HepG2 (cell line): ENCODE results near the gene SUV39H2. TPM values are rescaled to one million over a fixed set of nuclear protein-coding genes. Genes with fewer than 3 reads are reported as not detected.

Experiments used
- CBX2 ChIP-seq, 2 experiments: fragments of 200-600 bp in 1 of 2; sonication (generic); formaldehyde crosslinking in 1 of 2; IDR thresholded peaks; 2 replicates each; pipeline versions ENCODE4 v1.7.0 to v1.8.1; 2018 to 2022; ENCODE audit warnings: low read depth in 2 of 2, low read length in 1 of 2, mild to moderate bottlenecking in 1 of 2, missing genetic modification reagents in 1 of 2
- DZIP1 ChIP-seq: sonication (generic); formaldehyde crosslinking; IDR thresholded peaks from 2 replicates; pipeline ENCODE4 v1.5.0; 2020; ENCODE audit warnings: mild to moderate bottlenecking, missing genetic modification reagents
- HNF4A ChIP-seq: sonication (generic); formaldehyde crosslinking; IDR thresholded peaks from 2 replicates; pipeline ENCODE4 v1.4.0; 2020; ENCODE audit warnings: missing genetic modification reagents
- KAT8 ChIP-seq: IDR thresholded peaks from 2 replicates; pipeline ENCODE4 v1.6.1; 2016; ENCODE audit warnings: missing genetic modification reagents, missing compliant biosample characterization
- KLF13 ChIP-seq: sonication (generic); formaldehyde crosslinking; IDR thresholded peaks from 2 replicates; pipeline ENCODE4 v1.4.0; 2020; ENCODE audit warnings: mild to moderate bottlenecking, missing genetic modification reagents
- MBD4 ChIP-seq: IDR thresholded peaks from 2 replicates; pipeline ENCODE4 v1.6.1; 2012; ENCODE audit warnings: low read length, inconsistent platforms, borderline replicate concordance
- NR2C2 ChIP-seq: sonication (generic); formaldehyde crosslinking; IDR thresholded peaks from 2 replicates; pipeline ENCODE4 v1.4.0; 2020; ENCODE audit warnings: missing genetic modification reagents, mild to moderate bottlenecking, moderate library complexity, borderline replicate concordance
- POLR2AphosphoS5 ChIP-seq: IDR thresholded peaks from 2 replicates; pipeline ENCODE4 v1.6.1; 2012; ENCODE audit warnings: low read depth, low read length
- RXRA ChIP-seq: sonication (generic); formaldehyde crosslinking; IDR thresholded peaks from 2 replicates; pipeline ENCODE4 v1.5.1; 2020; ENCODE audit warnings: missing genetic modification reagents
- STAG1 ChIP-seq: sonication (generic); formaldehyde crosslinking; IDR thresholded peaks from 2 replicates; pipeline ENCODE4 v1.4.0; 2020; ENCODE audit warnings: missing genetic modification reagents
- ZKSCAN5 ChIP-seq: sonication (generic); formaldehyde crosslinking; IDR thresholded peaks from 2 replicates; pipeline ENCODE4 v1.5.1; 2020; ENCODE audit warnings: mild to moderate bottlenecking, missing genetic modification reagents
- ZNF441 ChIP-seq: sonication (generic); formaldehyde crosslinking; IDR thresholded peaks from 2 replicates; pipeline ENCODE4 v1.7.0; 2021; ENCODE audit warnings: missing genetic modification reagents, borderline replicate concordance
- ZNF557 ChIP-seq: sonication (generic); formaldehyde crosslinking; IDR thresholded peaks from 2 replicates; pipeline ENCODE4 v1.4.0; 2020; ENCODE audit warnings: missing genetic modification reagents
- ZNF569 ChIP-seq: sonication (generic); formaldehyde crosslinking; IDR thresholded peaks from 2 replicates; pipeline ENCODE4 v1.5.0; 2020; ENCODE audit warnings: mild to moderate bottlenecking, missing genetic modification reagents, moderate library complexity, borderline replicate concordance
- ZNF577 ChIP-seq: sonication (generic); formaldehyde crosslinking; IDR thresholded peaks from 2 replicates; pipeline ENCODE4 v1.4.0; 2020; ENCODE audit warnings: mild to moderate bottlenecking, low read depth, missing genetic modification reagents, borderline replicate concordance
- ZNF660 ChIP-seq: sonication (generic); formaldehyde crosslinking; IDR thresholded peaks from 2 replicates; pipeline ENCODE4 v1.5.1; 2020; ENCODE audit warnings: mild to moderate bottlenecking, low read depth, missing genetic modification reagents, borderline replicate concordance
- polyA plus RNA-seq, 8 experiments: library from polyadenylated mRNA; depleted of rRNA in 3 of 8; stranded (reverse) in 7 of 8; unstranded in 1 of 8; fragments of >200 nt; fragmentation: Illumina TruSeq in 4 of 8; extraction: Trizol in 4 of 8; gene quantifications; 2 replicates each; pipeline versions ENCODE4 v1.2.1 to v1.2.3, GENCODE V29; 2011 to 2016; ENCODE audit warnings: low read depth in 4 of 8, missing spikeins in 1 of 8, mixed read lengths in 1 of 8; ENCODE audit not compliant: insufficient read depth in 1 of 8
- total RNA-seq, 5 experiments: library from RNA; depleted of rRNA; stranded (reverse); fragments of >200 nt; fragmentation: Illumina TruSeq; extraction: Trizol; gene quantifications; 2 replicates each; pipeline ENCODE4 v1.2.3, GENCODE V29; 2016; ENCODE audit warnings: low read depth in 1 of 5
- TF ChIP-seq, protein P1 (sequence below): IDR thresholded peaks from 2 replicates; pipeline ENCODE4 v1.6.1; 2016; ENCODE audit warnings: low read depth, borderline replicate concordance
- TF ChIP-seq, protein P2 (sequence below): sonication (generic); formaldehyde crosslinking; IDR thresholded peaks from 2 replicates; pipeline ENCODE4 v1.4.0; 2020; ENCODE audit warnings: missing genetic modification reagents

SUV39H2 gene
- total and polyA plus RNA-seq, 2 of the 13 experiments (the other 11 are each of a cell fraction or from before 2014, with no cell fraction given), result 9.0 to 44.3 TPM

GRCh38 chr10:14878266-14879123, at the start of gene SUV39H2 (continued):
- TF ChIP-seq RXRA (CRISPR knock-in tag), result peak; percentile 81; the same call in 1 of the 2 replicates
- TF ChIP-seq ZNF569 (CRISPR knock-in tag), result no peak
- no peak; the same call in none of the 2 replicates for TF ChIP-seq NR2C2
- TF ChIP-seq KAT8 (CRISPR knock-in tag), result peak; percentile 80
- no peak; the same call in 1 of the 2 replicates for TF ChIP-seq KLF13 (CRISPR knock-in tag)
- no peak for TF ChIP-seq ZKSCAN5 (CRISPR knock-in tag)
- TF ChIP-seq ZNF577 (CRISPR knock-in tag), result no peak
- TF ChIP-seq CBX2 (IDR thresholded peaks at IDR 0.05; ENCODE audit: low read depth, low read length), result no peak
- no peak for TF ChIP-seq CBX2 (CRISPR knock-in tag; IDR thresholded peaks at IDR 0.05; ENCODE audit: low read depth)
- no peak for TF ChIP-seq DZIP1 (CRISPR knock-in tag)
- no peak for TF ChIP-seq ZNF660 (CRISPR knock-in tag)
- TF ChIP-seq, protein P1, sequence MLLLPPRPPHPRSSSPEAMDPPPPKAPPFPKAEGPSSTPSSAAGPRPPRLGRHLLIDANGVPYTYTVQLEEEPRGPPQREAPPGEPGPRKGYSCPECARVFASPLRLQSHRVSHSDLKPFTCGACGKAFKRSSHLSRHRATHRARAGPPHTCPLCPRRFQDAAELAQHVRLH (CRISPR knock-in tag), result peak; percentile 95; the same call in 1 of the 2 replicates
- peak; percentile 86 for TF ChIP-seq POLR2AphosphoS5
- TF ChIP-seq STAG1, result no peak; the same call in 1 of the 2 replicates
- TF ChIP-seq, protein P2, sequence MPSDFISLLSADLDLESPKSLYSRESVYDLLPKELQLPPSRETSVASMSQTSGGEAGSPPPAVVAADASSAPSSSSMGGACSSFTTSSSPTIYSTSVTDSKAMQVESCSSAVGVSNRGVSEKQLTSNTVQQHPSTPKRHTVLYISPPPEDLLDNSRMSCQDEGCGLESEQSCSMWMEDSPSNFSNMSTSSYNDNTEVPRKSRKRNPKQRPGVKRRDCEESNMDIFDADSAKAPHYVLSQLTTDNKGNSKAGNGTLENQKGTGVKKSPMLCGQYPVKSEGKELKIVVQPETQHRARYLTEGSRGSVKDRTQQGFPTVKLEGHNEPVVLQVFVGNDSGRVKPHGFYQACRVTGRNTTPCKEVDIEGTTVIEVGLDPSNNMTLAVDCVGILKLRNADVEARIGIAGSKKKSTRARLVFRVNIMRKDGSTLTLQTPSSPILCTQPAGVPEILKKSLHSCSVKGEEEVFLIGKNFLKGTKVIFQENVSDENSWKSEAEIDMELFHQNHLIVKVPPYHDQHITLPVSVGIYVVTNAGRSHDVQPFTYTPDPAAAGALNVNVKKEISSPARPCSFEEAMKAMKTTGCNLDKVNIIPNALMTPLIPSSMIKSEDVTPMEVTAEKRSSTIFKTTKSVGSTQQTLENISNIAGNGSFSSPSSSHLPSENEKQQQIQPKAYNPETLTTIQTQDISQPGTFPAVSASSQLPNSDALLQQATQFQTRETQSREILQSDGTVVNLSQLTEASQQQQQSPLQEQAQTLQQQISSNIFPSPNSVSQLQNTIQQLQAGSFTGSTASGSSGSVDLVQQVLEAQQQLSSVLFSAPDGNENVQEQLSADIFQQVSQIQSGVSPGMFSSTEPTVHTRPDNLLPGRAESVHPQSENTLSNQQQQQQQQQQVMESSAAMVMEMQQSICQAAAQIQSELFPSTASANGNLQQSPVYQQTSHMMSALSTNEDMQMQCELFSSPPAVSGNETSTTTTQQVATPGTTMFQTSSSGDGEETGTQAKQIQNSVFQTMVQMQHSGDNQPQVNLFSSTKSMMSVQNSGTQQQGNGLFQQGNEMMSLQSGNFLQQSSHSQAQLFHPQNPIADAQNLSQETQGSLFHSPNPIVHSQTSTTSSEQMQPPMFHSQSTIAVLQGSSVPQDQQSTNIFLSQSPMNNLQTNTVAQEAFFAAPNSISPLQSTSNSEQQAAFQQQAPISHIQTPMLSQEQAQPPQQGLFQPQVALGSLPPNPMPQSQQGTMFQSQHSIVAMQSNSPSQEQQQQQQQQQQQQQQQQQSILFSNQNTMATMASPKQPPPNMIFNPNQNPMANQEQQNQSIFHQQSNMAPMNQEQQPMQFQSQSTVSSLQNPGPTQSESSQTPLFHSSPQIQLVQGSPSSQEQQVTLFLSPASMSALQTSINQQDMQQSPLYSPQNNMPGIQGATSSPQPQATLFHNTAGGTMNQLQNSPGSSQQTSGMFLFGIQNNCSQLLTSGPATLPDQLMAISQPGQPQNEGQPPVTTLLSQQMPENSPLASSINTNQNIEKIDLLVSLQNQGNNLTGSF (CRISPR knock-in tag), result 0 out of 2 replicates have a peak, but pooled peaks have one; percentile 88
- no peak for TF ChIP-seq MBD4
- TF ChIP-seq ZNF441, result no peak; the same call in none of the 2 replicates
- peak; percentile 45 for TF ChIP-seq HNF4A (CRISPR knock-in tag)
- TF ChIP-seq ZNF557, result no peak; the same call in 1 of the 2 replicates
